ENCODE results near the gene TRABD2B. TPM values are rescaled to one million over a fixed set of nuclear protein-coding genes. Genes with fewer than 3 reads are reported as not detected.

The TRABD2B gene
- total and polyA plus RNA-seq, 2 experiments from 2014 or later: 1.00 to 2.3 TPM

DNA sequence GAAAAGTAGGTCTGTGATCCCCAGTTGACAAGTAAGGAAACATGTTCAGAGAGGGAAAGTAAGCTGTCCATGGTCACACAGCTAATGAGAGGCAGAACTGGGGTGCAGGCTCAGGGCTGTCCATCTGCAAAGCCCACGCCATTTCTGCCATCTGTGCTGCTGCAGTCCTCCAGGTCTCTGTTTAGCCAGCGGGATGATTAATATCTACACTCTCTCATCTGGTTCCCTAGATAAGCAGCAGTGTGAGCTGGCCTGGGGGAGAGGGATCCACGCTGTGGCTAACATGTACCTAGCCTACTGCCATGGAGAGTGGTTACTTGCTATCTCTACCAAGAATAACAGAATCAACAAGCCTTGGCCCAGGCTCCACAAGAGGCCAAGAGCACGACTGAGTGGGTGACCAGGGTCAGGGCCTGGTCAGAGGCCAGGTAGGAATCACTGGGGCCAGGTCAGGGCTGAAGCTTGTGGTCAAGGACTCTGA, 75.2 kb downstream of the TRABD2B start:
- DNase-seq (ENCODE audit: low spot score): no peak
- no peaks in the 10 kb centered on the region for H3K9me3 ChIP-seq (ENCODE audit: low read depth)
- no peaks in the 10 kb centered on the region for H3K79me2 ChIP-seq
- no peaks in the 10 kb centered on the region for H3K27me3 ChIP-seq
- no peak overlapping the region for H3K4me2 ChIP-seq
- no peaks in the 10 kb centered on the region for H4K20me1 ChIP-seq (ENCODE audit: insufficient read depth, poor library complexity, severe bottlenecking)
- H3K9me2 ChIP-seq (replicated peaks; ENCODE audit: insufficient read depth): no peaks in the 10 kb centered on the region
- H3K36me3 ChIP-seq (replicated peaks; ENCODE audit: insufficient read depth, low read depth): no peaks in the 10 kb centered on the region
- H3K4me1 ChIP-seq (ENCODE audit: insufficient read depth): no peaks in the 10 kb centered on the region
- no peak overlapping the region for H3K4me3 ChIP-seq
- H2AFZ ChIP-seq: no peak overlapping the region
- WGBS (ENCODE audit: low lambda C conversion rate, missing lambda C conversion rate): 73% methylated on average over 4 of the region's 4 CpGs
- no peak overlapping the region for H3K27ac ChIP-seq
- no peak for TF ChIP-seq EZH2 (IDR thresholded peaks at IDR 0.05; ENCODE audit: borderline replicate concordance)
- TF ChIP-seq, protein P1, sequence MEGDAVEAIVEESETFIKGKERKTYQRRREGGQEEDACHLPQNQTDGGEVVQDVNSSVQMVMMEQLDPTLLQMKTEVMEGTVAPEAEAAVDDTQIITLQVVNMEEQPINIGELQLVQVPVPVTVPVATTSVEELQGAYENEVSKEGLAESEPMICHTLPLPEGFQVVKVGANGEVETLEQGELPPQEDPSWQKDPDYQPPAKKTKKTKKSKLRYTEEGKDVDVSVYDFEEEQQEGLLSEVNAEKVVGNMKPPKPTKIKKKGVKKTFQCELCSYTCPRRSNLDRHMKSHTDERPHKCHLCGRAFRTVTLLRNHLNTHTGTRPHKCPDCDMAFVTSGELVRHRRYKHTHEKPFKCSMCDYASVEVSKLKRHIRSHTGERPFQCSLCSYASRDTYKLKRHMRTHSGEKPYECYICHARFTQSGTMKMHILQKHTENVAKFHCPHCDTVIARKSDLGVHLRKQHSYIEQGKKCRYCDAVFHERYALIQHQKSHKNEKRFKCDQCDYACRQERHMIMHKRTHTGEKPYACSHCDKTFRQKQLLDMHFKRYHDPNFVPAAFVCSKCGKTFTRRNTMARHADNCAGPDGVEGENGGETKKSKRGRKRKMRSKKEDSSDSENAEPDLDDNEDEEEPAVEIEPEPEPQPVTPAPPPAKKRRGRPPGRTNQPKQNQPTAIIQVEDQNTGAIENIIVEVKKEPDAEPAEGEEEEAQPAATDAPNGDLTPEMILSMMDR (IDR thresholded peaks at IDR 0.05; ENCODE audit: poor library complexity): no peak
- TF ChIP-seq EZH2phosphoT487 (IDR thresholded peaks at IDR 0.05; ENCODE audit: low read depth, severe bottlenecking, unreplicated experiment): no peak

DNA sequence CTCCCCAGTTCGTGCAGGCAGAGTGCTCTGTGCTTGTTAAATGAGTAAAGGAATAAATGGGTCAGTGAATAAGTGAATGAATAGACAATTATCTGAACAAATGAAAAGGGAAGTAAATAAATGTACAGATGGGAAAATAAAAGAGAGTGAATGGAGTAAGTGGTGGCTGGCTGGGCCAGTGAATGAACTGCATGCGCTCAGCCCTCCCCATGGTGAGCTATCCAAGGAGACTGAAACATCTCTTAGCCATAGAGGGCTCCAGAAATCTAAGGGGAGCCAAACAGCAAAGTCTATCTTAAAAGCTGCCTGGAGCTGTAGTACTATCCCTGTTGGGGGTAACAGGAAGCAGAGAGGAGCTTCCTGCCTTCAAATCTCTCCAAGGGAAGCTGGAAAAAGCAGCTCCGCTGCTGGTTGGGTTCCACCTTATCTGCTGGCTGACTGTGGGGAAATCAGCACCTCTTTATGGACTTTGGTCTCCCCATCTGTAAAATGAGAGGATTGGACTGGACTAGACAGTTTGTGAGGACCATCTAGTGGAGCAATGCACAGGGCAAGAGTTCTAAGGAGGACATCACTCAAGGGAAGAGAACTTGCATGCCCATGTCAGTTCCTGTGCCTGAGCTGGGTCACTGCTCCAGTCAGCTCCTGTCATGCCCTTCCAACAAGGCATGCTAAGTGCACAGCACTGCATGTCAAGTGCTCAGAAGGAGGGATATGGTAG, 77.9 kb downstream of the TRABD2B start:
- no peaks in the 10 kb centered on the region for H3K9me2 ChIP-seq (replicated peaks; ENCODE audit: insufficient read depth)
- no peaks in the 10 kb centered on the region for H3K9me3 ChIP-seq (ENCODE audit: low read depth)
- no peaks in the 10 kb centered on the region for H3K79me2 ChIP-seq
- DNase-seq (ENCODE audit: low spot score): no peak
- no peaks in the 10 kb centered on the region for H3K27me3 ChIP-seq
- H3K4me2 ChIP-seq: peak overlapping the region; percentile 17
- TF ChIP-seq EZH2 (IDR thresholded peaks at IDR 0.05; ENCODE audit: borderline replicate concordance) (no peak), EZH2phosphoT487 (IDR thresholded peaks at IDR 0.05; ENCODE audit: low read depth, severe bottlenecking, unreplicated experiment) (no peak)
- TF ChIP-seq, protein P1 (IDR thresholded peaks at IDR 0.05; ENCODE audit: poor library complexity): no peak
- peak overlapping the region; percentile 84 for H3K27ac ChIP-seq
- no peak overlapping the region for H3K4me3 ChIP-seq
- H4K20me1 ChIP-seq (ENCODE audit: insufficient read depth, poor library complexity, severe bottlenecking): no peaks in the 10 kb centered on the region
- no peak overlapping the region for H2AFZ ChIP-seq
- no peaks in the 10 kb centered on the region for H3K36me3 ChIP-seq (replicated peaks; ENCODE audit: insufficient read depth, low read depth)
- WGBS (ENCODE audit: low lambda C conversion rate, missing lambda C conversion rate): 88% methylated on average over 3 of the region's 3 CpGs
- no peaks in the 10 kb centered on the region for H3K4me1 ChIP-seq (ENCODE audit: insufficient read depth)

DNA sequence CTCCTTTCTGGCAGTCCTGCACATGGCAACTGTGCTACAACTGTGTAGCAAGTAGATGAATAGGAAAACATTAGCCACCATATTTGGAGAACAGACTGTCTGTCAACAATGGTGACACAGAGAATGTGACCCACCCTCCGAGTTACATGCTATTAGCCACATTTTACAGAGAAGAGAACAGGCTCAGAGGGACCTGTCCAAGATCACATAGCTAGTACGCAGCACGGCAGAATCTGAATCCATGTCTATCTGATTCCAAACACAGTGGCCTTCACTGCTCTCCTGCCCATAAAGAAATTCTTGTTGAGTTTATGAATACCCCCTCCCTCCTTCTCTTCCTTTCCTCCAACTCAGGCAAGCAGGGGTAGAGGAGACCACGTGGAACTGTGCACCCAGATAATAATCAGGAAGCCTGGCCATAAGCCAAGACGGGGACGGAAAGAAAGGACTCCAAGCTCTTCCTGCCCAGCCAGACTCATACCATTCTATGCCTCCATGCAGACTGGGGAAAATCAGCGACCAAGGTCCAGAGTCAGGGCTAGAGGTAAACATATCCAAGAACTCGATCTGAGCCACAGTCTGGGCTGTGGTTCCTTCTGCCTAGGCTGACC, 78.8 kb downstream of the TRABD2B start:
- Histone ChIP-seq H3K36me3 (replicated peaks; ENCODE audit: insufficient read depth, low read depth) (no peaks in the 10 kb centered on the region), H3K9me2 (replicated peaks; ENCODE audit: insufficient read depth) (no peaks in the 10 kb centered on the region), H3K27ac (peak overlapping the region; percentile 84), H3K4me3 (no peak overlapping the region), H4K20me1 (ENCODE audit: insufficient read depth, poor library complexity, severe bottlenecking) (no peaks in the 10 kb centered on the region), H3K9me3 (ENCODE audit: low read depth) (no peaks in the 10 kb centered on the region), H3K4me2 (peak overlapping the region; percentile 17), H3K79me2 (no peaks in the 10 kb centered on the region), H3K4me1 (ENCODE audit: insufficient read depth) (peaks cover 7% of the 10 kb centered on the region), H2AFZ (no peak overlapping the region), H3K27me3 (no peaks in the 10 kb centered on the region)
- 46% methylated on average over 8 of the region's 8 CpGs for WGBS (ENCODE audit: low lambda C conversion rate, missing lambda C conversion rate)
- no peak for TF ChIP-seq EZH2phosphoT487 (IDR thresholded peaks at IDR 0.05; ENCODE audit: low read depth, severe bottlenecking, unreplicated experiment)
- TF ChIP-seq, protein P1 (IDR thresholded peaks at IDR 0.05; ENCODE audit: poor library complexity): no peak
- TF ChIP-seq EZH2 (IDR thresholded peaks at IDR 0.05; ENCODE audit: borderline replicate concordance): no peak
- peak; percentile 62 for DNase-seq (ENCODE audit: low spot score)

Data from hepatocyte (in vitro differentiated cells).